ENCODE data around the gene DNPH1.

DNPH1 gene

GRCh38 chr6:43271103-43271815, 42.0 kb upstream of the DNPH1 start:
- in situ Hi-C loops (cut with HindIII; ENCODE audit: low sequenced_read_pairs): no loop called here
- no peak for TF ChIP-seq CTCF (IDR thresholded peaks at IDR 0.05; ENCODE audit: low read depth, low read length)
- no peak overlapping the region for H3K4me3 ChIP-seq (ENCODE audit: low read depth, low read length)
- DNase-seq (ENCODE audit: low read depth, low spot score): no peak

- no peak for DNase-seq (ENCODE audit: low read depth, low spot score)
- no peak for TF ChIP-seq CTCF (IDR thresholded peaks at IDR 0.05; ENCODE audit: low read depth, low read length)
- in situ Hi-C loops (cut with HindIII; ENCODE audit: low sequenced_read_pairs): no loop called here
- no peak overlapping the region for H3K4me3 ChIP-seq (ENCODE audit: low read depth, low read length)
These were observed 40.2 kb upstream of the DNPH1 start for GRCh38 chr6:43269273-43270007.

- in situ Hi-C loops (cut with HindIII; ENCODE audit: low sequenced_read_pairs): no loop called here
- no peak for DNase-seq (ENCODE audit: low read depth, low spot score)
- no peak overlapping the region for H3K4me3 ChIP-seq (ENCODE audit: low read depth, low read length)
- no peak for TF ChIP-seq CTCF (IDR thresholded peaks at IDR 0.05; ENCODE audit: low read depth, low read length)
These were observed 39.5 kb upstream of the DNPH1 start for GRCh38 chr6:43268782-43269272.

- in situ Hi-C loops (cut with HindIII; ENCODE audit: low sequenced_read_pairs): no loop called here
- TF ChIP-seq CTCF (IDR thresholded peaks at IDR 0.05; ENCODE audit: low read depth, low read length): no peak
- DNase-seq (ENCODE audit: low read depth, low spot score): no peak
- no peak overlapping the region for H3K4me3 ChIP-seq (ENCODE audit: low read depth, low read length)
These were observed 39.0 kb upstream of the DNPH1 start for GRCh38 chr6:43268355-43268700.

- H3K4me3 ChIP-seq (ENCODE audit: low read depth, low read length): no peak overlapping the region
- TF ChIP-seq CTCF (IDR thresholded peaks at IDR 0.05; ENCODE audit: low read depth, low read length): no peak
- no peak for DNase-seq (ENCODE audit: low read depth, low spot score)
- in situ Hi-C loops (cut with HindIII; ENCODE audit: low sequenced_read_pairs): no loop called here
These were observed 38.5 kb upstream of the DNPH1 start for GRCh38 chr6:43267619-43268354.

- no peak overlapping the region for H3K4me3 ChIP-seq (ENCODE audit: low read depth, low read length)
- TF ChIP-seq CTCF (IDR thresholded peaks at IDR 0.05; ENCODE audit: low read depth, low read length): no peak
- DNase-seq (ENCODE audit: low read depth, low spot score): no peak
- in situ Hi-C loops (cut with HindIII; ENCODE audit: low sequenced_read_pairs): no loop called here
These were observed 36.3 kb upstream of the DNPH1 start for GRCh38 chr6:43265564-43265963.

All from astrocyte of the spinal cord (primary cell).